Nephron (organoid): ENCODE data around the gene BRIX1.

Source experiments
- H3K27ac Mint-ChIP-seq, 3 experiments: 2 replicates each; pipeline ENCODE4 v1.8.0; 2020; ENCODE audit warnings: mixed read lengths in 3 of 3, mild to moderate bottlenecking in 2 of 3, moderate library complexity in 1 of 3
- H3K27me3 Mint-ChIP-seq: 2 replicates; pipeline ENCODE4 v1.8.0; 2021; ENCODE audit warnings: low read depth, mild to moderate bottlenecking, moderate library complexity, mixed read lengths
- H3K36me3 Mint-ChIP-seq: 2 replicates; pipeline ENCODE4 v1.8.0; 2020; ENCODE audit warnings: low read depth, mixed read lengths
- H3K4me1 Mint-ChIP-seq: 2 replicates; pipeline ENCODE4 v1.8.0; 2020; ENCODE audit warnings: mixed read lengths
- H3K4me3 Mint-ChIP-seq, 3 experiments: 2 replicates each; pipeline ENCODE4 v1.8.0; 2020; ENCODE audit warnings: mild to moderate bottlenecking in 3 of 3, mixed read lengths in 3 of 3, moderate library complexity in 2 of 3
- H3K9me3 Mint-ChIP-seq: 2 replicates; pipeline ENCODE4 v1.8.0; 2020; ENCODE audit warnings: mixed read lengths
- CTCF ChIP-seq, 3 experiments: fragments of 200-600 bp; sonication (generic); IDR thresholded peaks; one replicate each; pipeline ENCODE4 v1.5.0; 2021; ENCODE audit warnings: antibody characterized with exemption in 3 of 3; ENCODE audit not compliant: unreplicated experiment in 3 of 3

The BRIX1 gene

GRCh38 chr5:34899066-34899465 lies 16.4 kb upstream of the BRIX1 start:
- Mint-ChIP-seq H3K4me1 (peaks cover 9% of the 10 kb centered on the region), H3K36me3 (peaks cover 10% of the 10 kb centered on the region), H3K9me3 (no peaks in the 10 kb centered on the region), H3K27ac (peak overlapping the region in 2 of 3 experiments; percentile 17 to 63), H3K27me3 (no peaks in the 10 kb centered on the region), H3K4me3 (no peak overlapping the region)
- TF ChIP-seq CTCF (IDR thresholded peaks at IDR 0.05; ENCODE audit: unreplicated experiment in 3 of 3) = no peak

GRCh38 chr5:34900652-34901051 lies 14.9 kb upstream of the BRIX1 start:
- Mint-ChIP-seq H3K4me3 (no peak overlapping the region), H3K27ac (no peak overlapping the region), H3K9me3 (no peaks in the 10 kb centered on the region), H3K4me1 (peaks cover 9% of the 10 kb centered on the region), H3K27me3 (no peaks in the 10 kb centered on the region), H3K36me3 (peaks cover 15% of the 10 kb centered on the region)
- TF ChIP-seq CTCF (IDR thresholded peaks at IDR 0.05; ENCODE audit: unreplicated experiment in 3 of 3) = no peak

- Mint-ChIP-seq H3K27ac (no peak overlapping the region), H3K27me3 (no peaks in the 10 kb centered on the region), H3K4me3 (no peak overlapping the region), H3K36me3 (peaks cover 18% of the 10 kb centered on the region), H3K4me1 (peaks cover under 1% of the 10 kb centered on the region), H3K9me3 (no peaks in the 10 kb centered on the region)
- TF ChIP-seq CTCF (IDR thresholded peaks at IDR 0.05; ENCODE audit: unreplicated experiment in 3 of 3) = no peak
These were observed 12.3 kb upstream of the BRIX1 start for GRCh38 chr5:34903260-34903659.

- H3K4me3 Mint-ChIP-seq = no peak overlapping the region
- H3K36me3 Mint-ChIP-seq = peaks cover 34% of the 10 kb centered on the region
- no peak overlapping the region for H3K27ac Mint-ChIP-seq
- H3K4me1 Mint-ChIP-seq = no peaks in the 10 kb centered on the region
- peak; percentile 42 to 61 (median 52) for TF ChIP-seq CTCF (IDR thresholded peaks at IDR 0.05; ENCODE audit: unreplicated experiment in 3 of 3)
- no peaks in the 10 kb centered on the region for H3K9me3 Mint-ChIP-seq
- no peaks in the 10 kb centered on the region for H3K27me3 Mint-ChIP-seq
These were observed 9.9 kb upstream of the BRIX1 start for GRCh38 chr5:34905564-34905963.

- no peak overlapping the region for H3K27ac Mint-ChIP-seq
- H3K36me3 Mint-ChIP-seq = peaks cover 34% of the 10 kb centered on the region
- H3K4me1 Mint-ChIP-seq = peaks cover 27% of the 10 kb centered on the region
- H3K27me3 Mint-ChIP-seq = no peaks in the 10 kb centered on the region
- H3K4me3 Mint-ChIP-seq = no peak overlapping the region
- no peaks in the 10 kb centered on the region for H3K9me3 Mint-ChIP-seq
- no peak for TF ChIP-seq CTCF (IDR thresholded peaks at IDR 0.05; ENCODE audit: unreplicated experiment in 3 of 3)
These were observed 2.4 kb upstream of the BRIX1 start for GRCh38 chr5:34913072-34913471.

GRCh38 chr5:34914671-34915138 lies 806 bp upstream of the BRIX1 start:
- H3K27ac Mint-ChIP-seq = no peak overlapping the region
- H3K36me3 Mint-ChIP-seq = peaks cover 25% of the 10 kb centered on the region
- peaks cover 27% of the 10 kb centered on the region for H3K4me1 Mint-ChIP-seq
- no peaks in the 10 kb centered on the region for H3K27me3 Mint-ChIP-seq
- no peaks in the 10 kb centered on the region for H3K9me3 Mint-ChIP-seq
- no peak overlapping the region for H3K4me3 Mint-ChIP-seq
- no peak for TF ChIP-seq CTCF (IDR thresholded peaks at IDR 0.05; ENCODE audit: unreplicated experiment in 3 of 3)
